GM10248 (cell line): ENCODE data around the gene TNFRSF21.
"Not testable (repeated sequence)": the region's sequence is repeated elsewhere in the genome, so short reads cannot be mapped to it uniquely, and the experiment has no call there.

ENCODE experiments used
- CTCF ChIA-PET: fragments of 300-600 bp; sonication (Branson Sonifier 250); formaldehyde crosslinking; extraction: SDS; loops from one replicate; lab custom pipeline; 2021; ENCODE audit warnings: antibody characterized with exemption; lab: Yijun Ruan, JAX
- POLR2A ChIA-PET: fragments of 350-650 bp; sonication (Branson Sonifier 250); formaldehyde crosslinking; extraction: SDS; loops from one replicate; lab custom pipeline; 2020; ENCODE audit warnings: antibody characterized with exemption; lab: Yijun Ruan, JAX
- DNase-seq: peaks from one replicate; pipeline ENCODE4 v3.0.0; 2012; ENCODE audit errors: extremely low spot score
- TF ChIP-seq, protein P1 (sequence below): IDR thresholded peaks from 2 replicates; pipeline ENCODE4 v1.5.1; 2012; ENCODE audit warnings: mild to moderate bottlenecking, low read depth; ENCODE audit errors: extremely low read depth, missing control alignments, control extremely low read depth

TNFRSF21 gene

GRCh38 chr6:47283993-47284392 lies 25.7 kb downstream of the TNFRSF21 start:
- TF ChIP-seq, protein P1, sequence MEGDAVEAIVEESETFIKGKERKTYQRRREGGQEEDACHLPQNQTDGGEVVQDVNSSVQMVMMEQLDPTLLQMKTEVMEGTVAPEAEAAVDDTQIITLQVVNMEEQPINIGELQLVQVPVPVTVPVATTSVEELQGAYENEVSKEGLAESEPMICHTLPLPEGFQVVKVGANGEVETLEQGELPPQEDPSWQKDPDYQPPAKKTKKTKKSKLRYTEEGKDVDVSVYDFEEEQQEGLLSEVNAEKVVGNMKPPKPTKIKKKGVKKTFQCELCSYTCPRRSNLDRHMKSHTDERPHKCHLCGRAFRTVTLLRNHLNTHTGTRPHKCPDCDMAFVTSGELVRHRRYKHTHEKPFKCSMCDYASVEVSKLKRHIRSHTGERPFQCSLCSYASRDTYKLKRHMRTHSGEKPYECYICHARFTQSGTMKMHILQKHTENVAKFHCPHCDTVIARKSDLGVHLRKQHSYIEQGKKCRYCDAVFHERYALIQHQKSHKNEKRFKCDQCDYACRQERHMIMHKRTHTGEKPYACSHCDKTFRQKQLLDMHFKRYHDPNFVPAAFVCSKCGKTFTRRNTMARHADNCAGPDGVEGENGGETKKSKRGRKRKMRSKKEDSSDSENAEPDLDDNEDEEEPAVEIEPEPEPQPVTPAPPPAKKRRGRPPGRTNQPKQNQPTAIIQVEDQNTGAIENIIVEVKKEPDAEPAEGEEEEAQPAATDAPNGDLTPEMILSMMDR = no peak
- DNase-seq = no peak
- ChIA-PET POLR2A (no interaction called here), CTCF (interaction anchor here (0.9 to 1.3 kb wide), 2 partner anchors 20 to 73 kb away, joined by 3 read pairs; no protein-coding TSS in a partner anchor)

- TF ChIP-seq, protein P1 = no peak
- ChIA-PET POLR2A (no interaction called here), CTCF (interaction anchor here (1.0 to 1.1 kb wide), 3 partner anchors 22 to 32 kb away, joined by 3 to 4 read pairs (median 4); no protein-coding TSS in a partner anchor)
- DNase-seq = no peak
These were observed 31.2 kb downstream of the TNFRSF21 start for GRCh38 chr6:47278545-47278944.

DNA sequence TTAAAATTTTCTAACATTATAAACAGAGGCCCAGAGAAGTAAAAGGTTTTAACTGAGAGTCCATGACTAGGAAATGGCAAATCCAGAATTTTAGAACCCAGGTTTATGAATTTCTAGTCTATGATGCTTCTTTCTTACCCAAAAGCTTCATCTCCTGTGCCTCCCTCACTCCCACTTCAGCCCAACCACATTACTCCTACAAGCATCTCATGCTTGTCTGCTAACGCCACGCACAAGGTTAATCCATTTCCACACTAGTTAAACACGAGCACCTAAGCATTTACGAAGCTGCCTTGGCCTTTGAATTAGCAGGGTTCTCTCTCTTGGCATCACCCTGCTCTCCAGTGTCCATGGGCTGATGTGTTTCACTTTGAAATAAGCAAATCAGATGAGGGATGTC lies 32.0 kb downstream of the TNFRSF21 start:
- ChIA-PET CTCF (interaction anchor here (1.0 to 2.0 kb wide), 3 partner anchors 33 to 454 kb away, joined by 3 to 4 read pairs (median 4); no protein-coding TSS in a partner anchor), POLR2A (no interaction called here)
- DNase-seq = no peak
- TF ChIP-seq, protein P1 = no peak

GRCh38 chr6:47276377-47276776 lies 33.3 kb downstream of the TNFRSF21 start:
- TF ChIP-seq, protein P1 = no peak
- no peak for DNase-seq
- POLR2A ChIA-PET = no interaction called here
- CTCF ChIA-PET = interaction anchor here (1.0 to 2.0 kb wide), 6 partner anchors 14 to 453 kb away, joined by 3 to 4 read pairs (median 3); no protein-coding TSS in a partner anchor

GRCh38 chr6:47275640-47276039 lies 34.1 kb downstream of the TNFRSF21 start:
- ChIA-PET CTCF (interaction anchor here (1.0 to 1.5 kb wide), 3 partner anchors 19 to 427 kb away, joined by 3 read pairs; no protein-coding TSS in a partner anchor), POLR2A (no interaction called here)
- DNase-seq = no peak
- TF ChIP-seq, protein P1 = no peak

- POLR2A ChIA-PET, DNase-seq, CTCF ChIA-PET: not testable (repeated sequence)
These were observed 34.6 kb downstream of the TNFRSF21 start for GRCh38 chr6:47275132-47275531.

DNA sequence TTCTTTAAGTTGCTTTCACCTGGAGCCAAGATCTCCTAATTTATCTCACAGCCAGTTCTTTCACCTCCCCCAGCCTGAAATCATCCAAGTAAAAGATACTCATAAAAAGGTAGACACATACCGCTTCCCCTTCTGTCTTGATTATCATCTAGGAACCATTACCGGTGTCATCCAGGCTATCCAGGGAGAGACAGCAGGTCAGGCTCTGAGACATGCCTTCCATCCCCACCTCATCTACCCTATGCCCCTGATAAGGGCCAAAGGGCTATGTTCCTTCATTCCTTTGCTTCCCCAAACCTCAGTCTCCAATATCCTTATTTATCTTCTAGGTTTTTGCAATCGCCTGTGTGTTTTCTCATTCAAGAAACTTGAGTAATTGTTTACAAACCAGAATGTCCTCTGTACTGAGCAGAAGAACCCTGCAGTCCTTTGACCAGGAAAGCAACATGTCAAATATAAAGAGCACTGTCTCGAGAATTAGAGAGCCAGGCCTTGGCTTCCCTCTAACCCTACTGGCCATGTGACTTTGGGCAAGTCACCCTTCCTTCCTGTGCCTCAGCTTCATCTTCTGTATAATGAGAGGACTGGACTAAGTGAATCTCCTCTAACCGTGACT lies 41.0 kb downstream of the TNFRSF21 start:
- TF ChIP-seq, protein P1 = no peak
- no peak for DNase-seq
- ChIA-PET CTCF (interaction anchor here (1.0 kb wide), 1 partner anchor 19 kb away, joined by 3 read pairs; no protein-coding TSS in a partner anchor), POLR2A (no interaction called here)
